ENCODE measurements around the gene TMC2. TPM values are rescaled to one million over a fixed set of nuclear protein-coding genes. Genes with fewer than 3 reads are reported as not detected.

TMC2 gene
- polyA plus RNA-seq, 2 of the 4 experiments (the other 2 are of a cell fraction), result not detected

DNA sequence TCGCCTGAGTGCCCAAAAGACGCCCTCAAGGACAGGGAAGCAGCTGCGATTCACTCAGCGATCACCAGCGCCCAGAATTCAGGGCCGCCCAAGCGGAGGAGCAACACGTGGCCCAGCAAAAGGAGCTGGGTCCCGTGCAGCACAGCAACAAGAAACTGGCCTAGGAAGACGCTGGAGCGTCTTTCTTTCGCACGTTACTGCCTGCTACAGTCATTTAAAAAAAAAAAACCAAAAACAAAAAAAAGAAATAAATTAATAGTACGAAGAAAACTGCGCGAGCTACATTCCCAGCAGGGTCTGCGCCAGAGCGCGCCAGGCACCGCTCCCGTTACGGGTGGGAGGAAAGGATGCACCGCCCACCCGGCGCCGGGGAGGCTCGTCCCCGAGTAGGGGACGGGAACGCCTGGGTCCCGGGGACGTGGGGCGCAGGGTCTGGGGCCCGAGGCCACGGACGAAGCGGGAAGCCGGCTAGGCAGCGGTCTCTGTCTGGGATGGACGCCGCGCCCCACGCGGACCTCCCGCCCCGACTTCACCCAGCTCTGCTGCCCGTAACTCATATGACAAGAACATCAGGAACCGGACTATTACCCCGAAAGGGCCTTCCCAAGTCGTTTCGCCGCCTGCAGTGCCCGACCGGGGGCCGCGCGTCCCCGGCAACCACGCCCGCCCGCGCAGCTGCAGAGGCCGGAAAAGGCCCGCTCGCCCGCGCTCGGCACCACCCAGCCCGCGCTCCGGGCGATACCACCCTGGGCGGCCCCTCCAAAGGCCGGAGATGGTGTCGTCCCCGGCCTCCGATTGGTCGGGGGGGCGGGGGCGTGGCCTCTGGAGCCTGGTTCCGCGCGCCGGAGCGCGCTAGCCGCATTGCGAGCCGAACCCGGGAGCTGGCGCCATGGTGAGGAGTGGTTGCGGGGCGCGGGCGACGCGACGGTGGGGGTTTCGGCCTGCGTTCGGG, 115.7 kb downstream of the TMC2 start, which contains the start of gene NOP56 (continued):
- peak; percentile 95 to 100 for TF ChIP-seq JUN (IDR thresholded peaks at IDR 0.05)
- TF ChIP-seq TFCP2L1 (CRISPR knock-in tag; IDR thresholded peaks at IDR 0.05), result peak; percentile 66

- DNase-seq (ENCODE audit: low read depth in 1 of 2, low spot score in 1 of 2) (no peak), ATAC-seq (peak; percentile 52 to 69), FAIRE-seq (no peak)
- Histone ChIP-seq H3K27ac (peak overlapping the region; percentile 95 to 96), H3K9me3 (no peaks in the 10 kb centered on the region), H3K4me3 (peak overlapping the region; percentile 78), H3K4me2 (peak overlapping the region; percentile 98), H3K4me1 (peaks cover 34% of the 10 kb centered on the region)
- WGBS (ENCODE audit: missing lambda C conversion rate), result 0% methylated on average over 35 of the region's 56 CpGs
- ChIA-PET CTCF (interaction anchor here (0.8 to 13.5 kb wide), 7 partner anchors 8 to 129 kb away, joined by 3 to 165 read pairs (median 5); partner anchors contain the start of gene IDH3B), POLR2A (interaction anchor here (0.5 to 2.8 kb wide), 16 partner anchors 8 to 550 kb away, joined by 3 to 50 read pairs (median 7); partner anchors contain the start of genes IDH3B and SNRPB)
- no peak for TF ChIP-seq CTCF (IDR thresholded peaks at IDR 0.05)
- 0 out of 2 replicates have a peak, but pooled peaks have one; percentile 44 for TF ChIP-seq NPAS2 (CRISPR knock-in tag; IDR thresholded peaks at IDR 0.05; ENCODE audit: borderline replicate concordance)
- TF ChIP-seq ATOH8 (CRISPR knock-in tag; IDR thresholded peaks at IDR 0.05; ENCODE audit: low read depth), result peak; percentile 84; the same call in 1 of the 2 replicates
- TF ChIP-seq PHF8 (IDR thresholded peaks at IDR 0.05; ENCODE audit: borderline replicate concordance, low read depth), result peak; percentile 97
- TF ChIP-seq EHF (CRISPR knock-in tag; IDR thresholded peaks at IDR 0.05), result 0 out of 2 replicates have a peak, but pooled peaks have one; percentile 49
- TF ChIP-seq POLR2AphosphoS2 (conservative IDR thresholded peaks at IDR 0.05; ENCODE audit: low read length), result no peak
- TF ChIP-seq CBX2 (IDR thresholded peaks at IDR 0.05; ENCODE audit: borderline replicate concordance, low read depth), result no peak
- no peak for TF ChIP-seq REST (IDR thresholded peaks at IDR 0.05)
- TF ChIP-seq JUNB (IDR thresholded peaks at IDR 0.05), result no peak
- no peak for TF ChIP-seq RFX5 (IDR thresholded peaks at IDR 0.05)
- no peak for TF ChIP-seq SMC3 (IDR thresholded peaks at IDR 0.05)
- TF ChIP-seq MAFK (IDR thresholded peaks at IDR 0.05; ENCODE audit: partially characterized antibody), result no peak
- no peak for TF ChIP-seq RARB (CRISPR knock-in tag; IDR thresholded peaks at IDR 0.05)
- TF ChIP-seq, protein P1, sequence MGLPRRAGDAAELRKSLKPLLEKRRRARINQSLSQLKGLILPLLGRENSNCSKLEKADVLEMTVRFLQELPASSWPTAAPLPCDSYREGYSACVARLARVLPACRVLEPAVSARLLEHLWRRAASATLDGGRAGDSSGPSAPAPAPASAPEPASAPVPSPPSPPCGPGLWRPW (IDR thresholded peaks at IDR 0.05), result no peak
- no peak for TF ChIP-seq ZC3H11A (IDR thresholded peaks at IDR 0.05)
- 0 out of 2 replicates have a peak, but pooled peaks have one; percentile 50 for TF ChIP-seq HOXA7 (CRISPR knock-in tag; IDR thresholded peaks at IDR 0.05)
- no peak for TF ChIP-seq EHMT2 (IDR thresholded peaks at IDR 0.05; ENCODE audit: low read depth)
- TF ChIP-seq, protein P2, sequence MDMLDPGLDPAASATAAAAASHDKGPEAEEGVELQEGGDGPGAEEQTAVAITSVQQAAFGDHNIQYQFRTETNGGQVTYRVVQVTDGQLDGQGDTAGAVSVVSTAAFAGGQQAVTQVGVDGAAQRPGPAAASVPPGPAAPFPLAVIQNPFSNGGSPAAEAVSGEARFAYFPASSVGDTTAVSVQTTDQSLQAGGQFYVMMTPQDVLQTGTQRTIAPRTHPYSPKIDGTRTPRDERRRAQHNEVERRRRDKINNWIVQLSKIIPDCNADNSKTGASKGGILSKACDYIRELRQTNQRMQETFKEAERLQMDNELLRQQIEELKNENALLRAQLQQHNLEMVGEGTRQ (IDR thresholded peaks at IDR 0.05), result peak; percentile 73
- TF ChIP-seq KDM5A (IDR thresholded peaks at IDR 0.05), result peak; percentile 63; the same call in 1 of the 2 replicates
- TF ChIP-seq CHD4 (IDR thresholded peaks at IDR 0.05; ENCODE audit: borderline replicate concordance), result no peak
- no peak for TF ChIP-seq NR3C1 (IDR thresholded peaks at IDR 0.05)
- TF ChIP-seq KDM1A (IDR thresholded peaks at IDR 0.05; ENCODE audit: low read depth), result no peak
- no peak for TF ChIP-seq CBX8 (IDR thresholded peaks at IDR 0.05)
- TF ChIP-seq ZSCAN20 (CRISPR knock-in tag; IDR thresholded peaks at IDR 0.05), result no peak
- TF ChIP-seq MAX (IDR thresholded peaks at IDR 0.05), result peak; percentile 99
- TF ChIP-seq FOXS1 (CRISPR knock-in tag; IDR thresholded peaks at IDR 0.05), result no peak
- TF ChIP-seq SREBF2 (IDR thresholded peaks at IDR 0.05), result no peak
These were observed 116.6 kb downstream of the TMC2 start for GRCh38 chr20:2652724-2653555.
